CD4-positive, alpha-beta T cell treated with Interleukin-2 at 100 ng/mL for 4 hours (primary cell): ENCODE measurements around the gene RELCH.

Source experiments
- DNase-seq: peaks from one replicate; pipeline ENCODE4 v3.0.0-alpha.2; 2020; ENCODE audit warnings: low spot score

RELCH gene

GRCh38 chr18:62324917-62325805, 138.1 kb downstream of the RELCH start, which contains the start of gene TNFRSF11A:
Gene TNFRSF11A (plus strand): TSS chr18:62325310. CDS start chr18:62325353, 43 bp downstream.
- peak; percentile 45 for DNase-seq

DNA sequence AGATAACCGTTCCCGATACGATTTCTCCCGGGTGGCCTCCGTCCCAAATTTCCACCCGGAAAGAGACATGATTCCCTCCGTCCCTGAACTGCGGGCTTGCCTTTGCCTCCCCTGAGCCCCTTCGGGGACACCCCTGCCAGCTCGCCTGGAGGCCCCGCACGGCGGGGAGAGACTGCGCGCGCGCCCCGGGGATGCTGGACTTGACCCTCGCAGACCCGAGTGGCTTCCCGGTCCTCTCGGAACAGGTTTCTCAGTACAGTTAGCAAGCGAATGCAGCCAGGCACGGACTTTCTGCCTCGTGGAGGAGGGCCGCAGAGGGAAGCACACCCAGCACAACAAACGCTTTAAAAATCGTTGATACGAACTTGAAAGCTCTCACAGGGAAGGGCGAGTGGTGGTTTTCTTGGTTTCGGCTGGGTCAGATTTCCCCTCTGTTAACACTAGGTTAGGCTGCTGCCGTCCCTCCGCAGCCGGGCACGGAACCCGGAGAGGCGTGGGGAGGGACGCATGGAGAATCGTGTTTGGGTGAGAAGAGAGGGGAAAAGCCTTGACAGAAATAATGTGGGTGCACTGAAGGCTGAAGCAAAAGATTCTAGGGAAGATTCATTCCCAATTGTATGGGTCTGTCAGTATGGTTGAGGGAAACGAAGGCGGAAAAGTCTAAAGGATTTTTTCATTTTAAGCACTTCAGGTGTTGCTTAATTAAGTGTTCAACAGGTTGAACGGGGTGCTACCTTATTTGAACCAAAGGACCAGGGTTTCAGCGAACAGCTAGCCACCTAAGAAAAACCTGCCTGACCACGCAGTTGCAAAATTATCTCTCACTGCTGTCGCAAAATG, 139.0 kb downstream of the RELCH start:
- no peak for DNase-seq

GRCh38 chr18:62326646-62327348, 139.7 kb downstream of the RELCH start:
- DNase-seq: no peak

- DNase-seq: no peak
Measured at GRCh38 chr18:62327977-62328376, 140.9 kb downstream of the RELCH start.

GRCh38 chr18:62328586-62329525, 141.8 kb downstream of the RELCH start:
- no peak for DNase-seq

DNA sequence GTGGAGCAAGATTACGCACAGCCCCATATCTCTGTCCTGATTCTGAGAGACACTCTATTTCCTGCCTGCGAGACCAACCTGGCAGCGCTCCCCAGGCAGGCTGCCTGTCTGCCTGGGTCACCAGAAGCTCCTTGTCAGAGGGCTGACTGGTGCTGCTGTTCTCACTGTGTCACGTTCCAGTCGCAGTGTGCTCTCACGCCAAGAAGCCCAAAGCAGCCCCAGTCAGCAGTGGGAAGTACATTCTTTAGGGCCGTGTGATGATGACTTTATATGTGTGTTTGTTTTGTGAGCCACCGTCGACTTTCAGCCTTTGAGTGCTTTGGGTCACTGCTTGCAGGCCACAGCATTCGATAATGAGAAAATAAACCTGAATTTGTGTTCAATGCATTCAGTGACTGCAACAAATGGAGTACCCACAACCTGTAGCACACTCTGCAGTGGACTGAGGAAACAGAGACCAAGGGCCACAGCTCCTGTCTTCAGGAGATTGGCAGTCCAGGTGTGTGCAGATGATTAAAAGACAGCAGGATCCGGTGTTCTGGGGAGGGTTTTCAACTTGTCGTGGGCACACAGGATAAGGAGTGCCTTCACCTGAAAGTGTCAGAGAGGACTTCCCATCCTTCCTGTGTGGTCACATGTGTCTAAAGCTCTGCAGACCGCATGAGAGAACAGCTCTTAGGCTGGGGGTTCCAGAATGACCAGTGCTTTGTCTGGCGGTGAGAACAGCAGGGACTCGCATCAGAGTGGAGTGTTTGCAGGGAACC, 142.8 kb downstream of the RELCH start:
- peak; percentile 27 for DNase-seq

DNA sequence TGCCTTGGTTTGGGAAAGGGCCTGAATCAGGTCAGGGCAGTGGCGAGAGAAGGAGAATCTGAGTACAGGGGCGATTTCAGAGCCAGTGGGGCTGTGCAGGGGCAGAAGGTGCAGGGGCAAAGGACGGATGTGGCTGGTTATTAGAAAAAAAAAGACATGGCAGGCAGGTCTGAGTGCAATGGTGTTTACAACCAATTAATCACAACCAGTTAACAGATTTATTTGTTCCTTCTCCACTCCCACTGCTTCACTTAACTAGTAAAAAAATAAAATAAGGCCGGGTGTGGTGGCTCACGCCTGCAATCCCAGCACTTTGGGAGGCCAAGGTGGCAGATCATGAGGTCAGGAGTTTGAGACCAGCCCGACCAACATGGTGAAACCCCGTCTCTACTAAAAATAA, 143.6 kb downstream of the RELCH start:
- no peak for DNase-seq

GRCh38 chr18:62331581-62332356, 144.7 kb downstream of the RELCH start:
- DNase-seq: no peak

GRCh38 chr18:62332431-62332830, 145.4 kb downstream of the RELCH start:
- no peak for DNase-seq

GRCh38 chr18:62332964-62333695, 146.1 kb downstream of the RELCH start:
- DNase-seq: no peak

DNA sequence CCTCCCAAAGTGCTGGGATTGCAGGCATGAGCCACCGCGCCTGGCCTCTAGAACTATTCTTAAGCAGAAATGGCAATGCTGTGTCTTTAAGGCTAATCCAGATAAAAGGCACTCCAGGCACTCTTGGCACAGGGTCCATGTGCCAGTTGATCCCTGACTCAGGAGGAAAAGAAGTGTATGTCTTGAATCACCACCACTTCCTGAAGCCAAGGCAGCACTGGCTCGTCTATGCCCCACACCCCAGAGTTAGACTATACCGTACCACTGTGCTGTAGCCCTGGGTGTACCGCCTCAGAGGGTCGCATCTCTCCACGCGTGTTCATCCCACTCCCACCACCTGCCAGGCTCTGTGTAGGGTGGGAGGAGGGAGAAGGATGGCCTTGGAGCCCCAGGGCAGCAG, 147.1 kb downstream of the RELCH start:
- no peak for DNase-seq

DNA sequence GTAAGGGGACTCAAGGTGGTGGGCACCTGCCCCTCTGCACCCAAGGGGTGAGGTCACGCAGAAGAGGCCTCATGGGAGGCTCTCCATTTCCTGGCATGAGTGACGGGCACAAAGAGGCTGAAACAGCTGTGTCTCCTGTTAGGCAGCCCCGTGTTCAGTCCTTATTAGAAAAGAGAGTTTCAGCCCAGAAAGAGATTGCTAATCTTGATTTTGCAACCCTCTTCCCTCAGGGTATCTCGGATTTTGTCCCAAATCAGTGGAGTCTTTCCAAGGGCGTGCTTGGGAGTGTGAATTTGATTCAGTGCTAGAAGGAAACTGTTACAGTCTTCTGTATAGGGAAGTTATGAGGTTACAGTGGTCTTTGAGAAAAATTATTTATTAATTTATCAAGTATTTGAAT, 148.4 kb downstream of the RELCH start:
- DNase-seq: no peak

GRCh38 chr18:62336618-62337017, 149.6 kb downstream of the RELCH start:
- DNase-seq: no peak

- no peak for DNase-seq
Measured at GRCh38 chr18:62337336-62337735, 150.3 kb downstream of the RELCH start.

DNA sequence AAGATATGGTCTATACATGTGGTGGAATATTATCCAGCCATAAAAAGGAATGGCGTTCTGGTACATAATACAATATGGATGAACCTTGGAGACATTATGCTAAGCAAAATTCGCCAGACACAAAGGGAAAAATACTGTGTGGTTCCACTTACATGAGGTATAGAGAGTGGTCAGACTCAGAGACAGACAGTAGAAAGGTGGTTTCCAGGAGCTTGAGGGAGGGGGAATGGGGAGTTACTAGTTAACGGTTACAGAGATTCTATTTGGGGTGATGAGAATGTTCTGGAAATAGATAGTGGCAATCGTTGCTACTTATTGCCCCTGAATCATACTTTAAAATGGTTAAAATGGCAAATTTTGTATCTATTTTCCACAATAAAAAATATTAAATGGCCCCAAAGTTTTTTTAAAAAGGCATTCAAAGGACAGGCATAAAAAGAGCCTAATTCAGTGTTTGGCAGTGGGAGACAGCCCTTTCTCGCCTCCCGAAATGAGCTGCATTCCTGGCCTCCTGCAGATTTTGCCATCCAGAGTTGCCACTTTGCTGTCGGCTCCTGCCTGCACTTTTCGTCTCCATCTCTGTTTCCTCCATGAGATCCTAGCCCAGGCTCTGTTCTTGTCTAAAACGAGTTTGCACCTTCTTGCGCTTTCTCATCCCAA, 151.5 kb downstream of the RELCH start:
- DNase-seq: no peak

DNA sequence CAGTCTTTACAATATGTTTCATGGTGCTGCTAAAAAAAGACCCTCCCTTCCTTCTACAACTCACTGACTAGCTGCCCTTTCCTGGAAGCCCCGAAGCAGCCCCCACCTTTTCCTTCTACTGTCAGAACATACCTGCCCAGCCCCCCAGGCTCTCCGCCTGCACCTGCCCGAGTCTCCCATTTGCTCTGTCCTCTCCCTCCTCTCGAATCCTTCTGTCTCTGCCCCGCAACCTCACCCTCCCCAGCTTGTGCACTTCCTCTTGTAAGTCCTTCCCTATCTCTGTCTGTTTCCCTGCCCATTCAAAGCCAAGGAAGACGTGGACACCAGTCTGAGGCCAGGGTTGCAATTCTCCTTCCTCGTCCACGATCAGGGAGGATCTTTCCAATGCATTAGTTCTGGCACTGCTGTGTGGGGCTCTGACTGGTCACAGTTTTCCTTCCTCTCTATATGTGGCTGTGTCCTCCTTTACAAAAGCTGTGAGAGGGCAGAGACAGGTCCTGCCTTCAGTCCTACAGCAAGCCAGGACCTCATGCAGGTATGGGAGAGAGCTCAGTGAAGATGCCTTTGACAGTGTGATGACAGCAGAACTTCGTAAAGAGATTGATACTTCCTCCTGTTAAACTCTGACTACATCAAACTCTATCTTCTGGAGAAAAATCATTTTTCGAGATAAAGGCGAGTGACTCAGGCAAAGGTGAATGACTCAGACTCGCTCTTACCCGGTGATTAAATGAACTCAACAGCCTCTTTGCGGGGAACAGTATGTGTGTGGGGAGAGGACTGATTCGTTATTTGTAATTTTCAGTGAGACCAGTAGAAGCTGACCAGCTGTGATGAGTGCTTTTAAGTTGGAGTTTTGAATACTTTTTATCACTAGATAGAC, 152.3 kb downstream of the RELCH start:
- no peak for DNase-seq

DNA sequence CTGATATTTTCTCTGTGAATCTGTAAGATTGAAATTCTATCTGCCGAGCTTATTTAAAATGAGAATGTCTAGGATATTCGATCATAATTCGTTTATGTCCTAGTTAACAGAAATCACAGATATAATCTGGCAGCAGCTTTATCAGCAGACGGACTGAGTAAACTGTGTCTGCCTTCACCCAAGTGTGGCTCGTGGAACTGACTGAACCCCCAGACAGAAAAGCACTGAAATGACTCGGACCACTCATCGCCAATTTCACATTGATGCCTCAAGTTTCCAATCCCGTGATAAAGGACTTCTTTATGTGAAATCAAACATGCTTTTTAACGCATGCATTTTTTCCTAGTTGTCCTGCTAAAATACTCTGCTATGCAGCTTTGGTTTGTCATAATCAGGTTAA, 153.9 kb downstream of the RELCH start:
- DNase-seq: no peak
